Brain microvascular endothelial cell (primary cell): ENCODE data around the gene MED17.

Experiments
- DNase-seq: peaks from one replicate; pipeline ENCODE4 v3.0.0-alpha.2; 2020
- H3K27ac ChIP-seq: fragments of 250-450 bp; sonication (Bioruptor Pico); 2 replicates; pipeline ENCODE4 v1.5.1; 2020; ENCODE audit warnings: mild to moderate bottlenecking, moderate library complexity
- H3K27me3 ChIP-seq: fragments of 250-450 bp; sonication (Bioruptor Pico); replicated peaks from 2 replicates; pipeline ENCODE4 v1.5.1; 2020; ENCODE audit warnings: mild to moderate bottlenecking
- H3K36me3 ChIP-seq: fragments of 250-450 bp; sonication (Bioruptor Pico); replicated peaks from 2 replicates; pipeline ENCODE4 v1.5.1; 2020; ENCODE audit warnings: mild to moderate bottlenecking
- H3K4me3 ChIP-seq: 2 replicates; pipeline ENCODE4 v1.5.1; 2011; ENCODE audit warnings: low read depth, mild to moderate bottlenecking, control low read depth, low read length, moderate library complexity
- in situ Hi-C: cut with HindIII; loops from 2 replicates; pipeline ENCODE4 v1.10.0; 2017; ENCODE audit warnings: low sequenced_read_pairs, low pct_ligation_motif_present
- TF ChIP-seq, protein P1 (sequence below): IDR thresholded peaks from 2 replicates; pipeline ENCODE4 v1.5.1; 2011; ENCODE audit warnings: low read depth, mild to moderate bottlenecking, moderate library complexity, low read length, control low read depth, inconsistent platforms; ENCODE audit errors: missing control alignments

Gene MED17

DNA sequence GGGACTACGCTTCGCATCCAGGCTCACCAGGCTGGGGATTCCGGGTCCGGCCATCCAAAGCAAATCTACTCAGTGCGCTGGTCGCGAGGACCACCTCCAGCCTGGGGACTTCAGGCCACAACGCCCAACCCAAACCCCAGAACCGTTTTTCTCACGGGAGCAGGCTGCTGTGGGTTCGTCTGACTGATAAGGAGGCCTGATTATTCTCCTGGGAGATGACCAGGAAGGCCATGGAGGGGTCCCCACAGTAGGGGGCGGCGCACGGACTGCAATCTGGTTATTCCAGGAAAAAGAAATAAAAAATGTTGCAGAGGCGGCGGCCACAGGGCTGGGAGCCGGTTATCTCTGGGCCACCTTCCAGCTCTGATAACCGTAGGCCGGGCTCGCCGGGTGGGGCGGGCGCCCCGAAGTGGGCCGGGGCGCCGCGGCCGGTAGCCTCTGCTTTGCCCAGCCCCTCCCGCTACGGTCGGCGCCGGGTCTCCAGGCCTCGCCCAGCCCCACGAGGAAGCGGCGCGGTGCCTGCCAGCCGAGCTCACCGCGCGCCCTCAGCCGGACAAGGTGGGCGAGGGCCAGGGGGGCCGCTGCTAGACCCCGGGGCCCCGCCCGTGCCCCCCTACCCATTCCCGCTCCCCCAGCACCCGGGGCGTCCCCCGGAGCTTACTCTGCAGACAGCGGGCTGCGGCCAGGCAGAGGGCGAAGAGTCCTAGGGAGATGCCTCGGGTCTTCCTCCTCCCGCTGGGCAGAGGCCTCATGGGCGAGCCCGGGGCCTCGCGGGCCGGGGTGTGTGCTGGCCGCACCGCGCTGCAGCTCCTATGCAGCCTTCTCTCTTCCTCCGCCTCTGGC, 65.9 kb downstream of the MED17 start:
- no peak overlapping the region for H3K27ac ChIP-seq
- no peak for DNase-seq
- no peaks in the 10 kb centered on the region for H3K27me3 ChIP-seq
- in situ Hi-C loops, result no loop called here
- H3K36me3 ChIP-seq, result no peaks in the 10 kb centered on the region
- H3K4me3 ChIP-seq, result peak overlapping the region; percentile 47
- TF ChIP-seq, protein P1, sequence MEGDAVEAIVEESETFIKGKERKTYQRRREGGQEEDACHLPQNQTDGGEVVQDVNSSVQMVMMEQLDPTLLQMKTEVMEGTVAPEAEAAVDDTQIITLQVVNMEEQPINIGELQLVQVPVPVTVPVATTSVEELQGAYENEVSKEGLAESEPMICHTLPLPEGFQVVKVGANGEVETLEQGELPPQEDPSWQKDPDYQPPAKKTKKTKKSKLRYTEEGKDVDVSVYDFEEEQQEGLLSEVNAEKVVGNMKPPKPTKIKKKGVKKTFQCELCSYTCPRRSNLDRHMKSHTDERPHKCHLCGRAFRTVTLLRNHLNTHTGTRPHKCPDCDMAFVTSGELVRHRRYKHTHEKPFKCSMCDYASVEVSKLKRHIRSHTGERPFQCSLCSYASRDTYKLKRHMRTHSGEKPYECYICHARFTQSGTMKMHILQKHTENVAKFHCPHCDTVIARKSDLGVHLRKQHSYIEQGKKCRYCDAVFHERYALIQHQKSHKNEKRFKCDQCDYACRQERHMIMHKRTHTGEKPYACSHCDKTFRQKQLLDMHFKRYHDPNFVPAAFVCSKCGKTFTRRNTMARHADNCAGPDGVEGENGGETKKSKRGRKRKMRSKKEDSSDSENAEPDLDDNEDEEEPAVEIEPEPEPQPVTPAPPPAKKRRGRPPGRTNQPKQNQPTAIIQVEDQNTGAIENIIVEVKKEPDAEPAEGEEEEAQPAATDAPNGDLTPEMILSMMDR, result no peak

DNA sequence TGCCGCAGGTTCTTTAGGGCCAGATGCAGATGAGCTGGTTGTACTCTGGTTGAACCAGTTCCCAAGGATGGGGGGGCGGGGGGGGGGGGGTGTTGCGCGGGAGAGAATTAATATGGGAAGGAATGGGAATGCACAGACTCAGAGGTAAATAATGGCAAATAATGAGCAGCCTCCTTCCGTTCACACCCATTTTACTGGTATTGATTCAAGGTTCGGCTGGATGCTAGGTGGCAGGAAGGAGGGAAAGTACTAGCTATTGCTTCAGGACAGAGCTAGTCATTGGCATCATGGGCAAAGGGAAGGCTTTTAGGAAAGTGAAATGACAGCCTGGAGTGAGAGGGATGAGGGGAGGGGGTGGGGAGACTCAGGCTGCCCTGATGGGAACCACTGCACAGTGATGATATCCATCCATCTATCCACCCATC, 66.5 kb downstream of the MED17 start, which contains the start of gene VSTM5:
VSTM5 (minus strand) TSS at position 25 of the 425 bp plus-strand sequence. CDS start 116 bp downstream, outside the sequence.
- in situ Hi-C loops, result no loop called here
- no peak for DNase-seq
- Histone ChIP-seq H3K36me3 (no peaks in the 10 kb centered on the region), H3K4me3 (peak within 1 kb of the TSS; percentile 47), H3K27me3 (no peaks in the 10 kb centered on the region), H3K27ac (no peak within 1 kb of the TSS)
- TF ChIP-seq, protein P1, result no peak

DNA sequence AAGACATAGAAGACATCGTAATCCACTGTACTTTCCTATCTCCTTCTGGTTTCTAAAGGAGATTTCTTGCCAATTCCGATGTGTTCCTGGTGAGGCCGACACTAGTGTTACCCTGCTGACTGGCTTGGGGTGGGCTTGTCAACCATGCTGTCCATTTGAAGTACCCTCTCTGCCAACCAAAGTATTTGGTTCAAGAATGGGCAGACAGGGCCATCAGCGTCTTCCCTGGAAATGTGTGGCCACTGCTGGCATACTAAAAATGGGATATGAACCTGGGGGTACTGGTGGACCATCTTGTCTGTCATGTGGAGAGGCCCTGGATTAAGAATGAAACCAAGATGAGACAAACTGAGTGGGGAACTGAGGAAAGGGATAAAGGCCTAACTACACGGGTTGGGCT, 68.2 kb downstream of the MED17 start:
- in situ Hi-C loops, result no loop called here
- H3K36me3 ChIP-seq, result no peaks in the 10 kb centered on the region
- no peak overlapping the region for H3K4me3 ChIP-seq
- no peak overlapping the region for H3K27ac ChIP-seq
- H3K27me3 ChIP-seq, result no peaks in the 10 kb centered on the region
- TF ChIP-seq, protein P1, result no peak
- no peak for DNase-seq

DNA sequence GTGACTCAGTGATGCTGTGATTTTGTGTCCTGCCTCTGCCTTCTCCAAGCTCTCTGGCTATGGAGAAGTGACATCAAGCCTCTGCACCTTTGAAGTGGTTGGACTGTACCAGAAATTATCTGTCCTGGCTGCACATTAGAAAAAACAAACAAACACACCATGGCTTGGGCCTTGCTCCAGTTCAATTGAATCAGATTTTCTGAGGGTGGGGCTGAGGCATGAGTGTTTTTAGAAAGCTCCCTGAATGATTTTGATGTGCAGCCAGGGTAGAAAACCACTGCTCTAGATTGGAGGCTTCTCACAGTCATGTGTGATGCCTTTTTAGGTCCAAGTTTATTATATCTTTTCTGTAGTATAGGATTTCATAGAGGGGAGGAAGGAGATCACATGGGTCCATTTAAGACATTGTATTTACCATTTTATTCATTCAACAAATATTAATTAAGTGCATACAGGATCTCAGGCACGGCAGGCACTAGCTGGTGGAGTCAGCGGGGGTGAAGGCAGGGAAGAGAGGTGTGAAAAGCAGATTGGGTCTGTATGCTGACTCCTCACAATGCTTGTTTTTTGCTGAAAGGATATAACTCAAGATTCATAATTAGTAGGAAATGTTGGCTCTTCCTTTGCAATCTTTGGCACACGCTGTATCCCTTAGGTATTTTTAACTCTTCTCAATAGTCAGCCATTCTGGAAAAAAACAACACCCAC, 73.5 kb downstream of the MED17 start:
- no peak overlapping the region for H3K4me3 ChIP-seq
- H3K27ac ChIP-seq, result no peak overlapping the region
- no peaks in the 10 kb centered on the region for H3K27me3 ChIP-seq
- no peak for DNase-seq
- TF ChIP-seq, protein P1, result no peak
- in situ Hi-C loops, result no loop called here
- H3K36me3 ChIP-seq, result no peaks in the 10 kb centered on the region

DNA sequence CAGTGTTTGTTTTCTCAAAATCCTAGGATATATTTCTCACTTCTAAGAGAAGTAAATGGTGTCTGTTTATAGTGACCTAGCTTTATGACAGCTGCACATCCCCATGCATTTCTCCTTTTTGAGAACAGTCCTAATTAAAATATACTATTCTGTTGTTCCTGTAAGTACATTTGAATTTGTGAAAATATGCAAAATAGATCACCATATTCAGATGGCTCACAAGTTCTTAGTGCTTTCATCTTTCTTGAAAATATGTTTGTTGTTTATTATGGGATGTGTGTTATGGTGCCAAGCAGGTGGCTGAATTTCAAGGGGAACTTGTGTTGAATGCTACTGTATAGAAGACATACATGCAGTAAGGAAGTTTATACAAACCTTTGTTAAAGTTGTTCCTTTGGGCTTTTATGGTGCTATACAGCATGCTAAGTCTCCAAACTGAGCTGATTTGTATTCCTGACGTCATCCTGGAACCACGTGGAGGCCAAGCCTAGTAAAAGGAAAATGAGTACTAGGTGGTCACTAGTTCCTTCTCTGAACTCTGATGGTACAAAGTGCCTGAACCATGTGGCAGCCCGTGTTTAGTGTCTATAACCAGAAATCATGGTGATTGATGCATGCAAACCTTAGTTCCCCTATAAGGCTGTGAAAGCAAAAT, 74.2 kb downstream of the MED17 start:
- TF ChIP-seq, protein P1, result no peak
- no peak overlapping the region for H3K27ac ChIP-seq
- in situ Hi-C loops, result no loop called here
- H3K27me3 ChIP-seq, result no peaks in the 10 kb centered on the region
- H3K36me3 ChIP-seq, result no peaks in the 10 kb centered on the region
- no peak for DNase-seq
- H3K4me3 ChIP-seq, result no peak overlapping the region
